Posterior vena cava (tissue), 2 donors: ENCODE data around the gene CCDC174. TPM values are rescaled to one million over a fixed set of nuclear protein-coding genes. Genes with fewer than 3 reads are reported as not detected.
A peak's percentile ranks its signal among the peaks of the same experiment; 100 is the strongest.
"Not testable (repeated sequence)": the region's sequence is repeated elsewhere in the genome, so short reads cannot be mapped to it uniquely, and the experiment has no call there.

Experiments used
- DNase-seq: peaks from one replicate; pipeline ENCODE4 v3.0.0-alpha.2; 2020; ENCODE audit warnings: low spot score
- intact Hi-C, 2 donors: fragments of 100-400 bp; cut with DNase I; formaldehyde crosslinking; loops; one replicate each; pipeline versions ENCODE4 v1.14.1 to v1.14.2; 2022 to 2023
- long read RNA-seq, 2 donors: library from polyadenylated mRNA; unstranded; transcript quantifications; one replicate each; pipeline ENCODE4 v2.0.0, GENCODE V29; 2020 to 2021
- total RNA-seq, 2 donors: library from RNA; stranded (reverse); fragmentation: NEBNext Ultra II Directional; extraction: Animal tissue kit (Norgen Biotek cat#: 25700); gene quantifications; one replicate each; pipeline ENCODE4 v1.2.1, GENCODE V29; 2021
- donor health status: DM: yes; HTN: yes; CAD: no.
- donor health status: DM: yes; HTN: yes; CAD: no.

Gene CCDC174
- 10 to 100 TPM; 15.6 to 19.0 TPM for total RNA-seq
- long read RNA-seq, donor 1, partial matches to known transcripts, result 1 of 2 reads
- long read RNA-seq, donor 1, other reads (novel, unspliced or antisense), result 1 of 2 reads
- long read RNA-seq, donor 2, partial matches to known transcripts, result 9 of 11 reads
- long read RNA-seq, donor 2, other reads (novel, unspliced or antisense), result 1 of 11 reads

DNA sequence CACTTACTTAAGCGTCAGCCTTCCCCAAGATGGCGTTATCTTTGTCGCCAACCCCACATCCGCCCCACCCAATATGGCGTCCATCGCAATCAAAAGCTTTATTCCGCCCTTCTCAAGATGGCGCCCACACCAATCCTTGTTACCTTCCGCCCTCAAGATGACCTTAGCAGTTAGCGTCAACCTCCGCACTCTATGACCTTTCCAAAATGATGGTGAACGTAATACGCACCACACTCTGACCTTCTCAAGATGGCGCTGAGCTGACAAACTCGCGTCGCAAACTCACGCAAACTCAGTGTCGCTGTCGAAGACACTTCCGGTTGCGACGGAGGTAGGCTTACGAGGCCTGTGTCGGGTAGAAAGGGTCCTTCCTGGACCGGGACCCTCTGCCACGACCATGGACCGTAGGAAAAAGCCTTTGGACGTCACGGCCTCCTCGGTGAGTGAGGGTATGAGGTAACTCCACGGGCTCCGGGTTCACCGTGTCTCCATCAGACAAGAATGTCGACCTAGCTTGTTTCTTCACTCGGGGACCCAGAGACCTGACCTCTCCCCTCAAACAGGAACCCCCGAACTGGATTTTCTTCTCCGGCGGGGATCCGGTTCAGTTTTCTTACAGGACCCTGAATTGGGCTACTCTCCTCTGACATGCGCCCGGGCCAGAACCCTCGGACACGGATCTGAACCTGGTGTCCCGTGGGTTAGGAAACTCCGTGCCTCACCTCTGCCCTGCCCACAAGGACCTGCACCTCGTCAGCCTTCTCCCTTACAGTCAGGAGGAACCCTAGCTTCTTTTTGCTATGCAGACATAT, at the start of gene CCDC174:
Gene CCDC174 (plus strand): TSS at position 323 of the 812 bp plus-strand sequence. CDS start 75 bp downstream, at position 398.
- intact Hi-C loops, result no loop called here
- DNase-seq, result peak; percentile 98

DNA sequence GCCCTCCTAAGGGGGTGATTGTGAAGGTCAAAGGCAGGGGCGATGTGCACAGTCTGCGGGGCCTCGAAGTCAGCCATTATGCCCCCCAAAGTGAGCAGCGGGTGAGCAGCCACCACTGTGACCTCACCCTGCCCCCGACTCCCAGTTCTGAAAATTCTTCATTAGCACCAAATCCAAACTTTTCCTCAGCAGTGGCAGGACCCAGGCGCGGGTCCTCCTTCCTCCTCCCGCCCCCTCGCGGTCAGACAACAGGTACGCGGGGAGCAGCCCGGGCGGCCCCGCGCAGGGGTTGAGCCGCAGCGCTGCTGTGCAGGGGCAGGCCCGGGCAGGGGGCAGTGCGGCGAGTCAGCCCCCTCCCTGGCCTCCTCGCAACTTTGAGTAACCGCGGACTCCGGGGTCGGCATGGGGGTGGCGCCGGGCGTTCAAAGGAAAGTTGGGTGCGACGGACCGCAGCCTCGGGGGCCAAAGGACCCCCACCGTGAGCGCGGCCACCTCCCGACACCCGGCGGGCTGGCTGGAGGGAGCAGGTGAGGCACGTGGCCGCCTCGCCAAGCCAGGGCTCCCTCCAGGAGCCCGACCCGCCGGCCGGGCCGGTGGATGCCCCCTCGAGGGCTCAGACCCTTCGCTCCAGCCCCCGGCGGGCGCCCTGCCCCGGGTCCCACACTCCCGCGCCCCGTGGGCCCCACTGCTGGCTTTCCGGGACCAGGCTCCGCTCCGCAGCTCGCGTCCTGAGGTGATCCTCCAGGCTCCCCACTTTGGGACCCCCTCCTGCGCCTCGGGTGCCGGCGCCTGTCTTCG, 49.4 kb upstream of the CCDC174 start:
- no peak for DNase-seq
- intact Hi-C loops, result no loop called here

DNA sequence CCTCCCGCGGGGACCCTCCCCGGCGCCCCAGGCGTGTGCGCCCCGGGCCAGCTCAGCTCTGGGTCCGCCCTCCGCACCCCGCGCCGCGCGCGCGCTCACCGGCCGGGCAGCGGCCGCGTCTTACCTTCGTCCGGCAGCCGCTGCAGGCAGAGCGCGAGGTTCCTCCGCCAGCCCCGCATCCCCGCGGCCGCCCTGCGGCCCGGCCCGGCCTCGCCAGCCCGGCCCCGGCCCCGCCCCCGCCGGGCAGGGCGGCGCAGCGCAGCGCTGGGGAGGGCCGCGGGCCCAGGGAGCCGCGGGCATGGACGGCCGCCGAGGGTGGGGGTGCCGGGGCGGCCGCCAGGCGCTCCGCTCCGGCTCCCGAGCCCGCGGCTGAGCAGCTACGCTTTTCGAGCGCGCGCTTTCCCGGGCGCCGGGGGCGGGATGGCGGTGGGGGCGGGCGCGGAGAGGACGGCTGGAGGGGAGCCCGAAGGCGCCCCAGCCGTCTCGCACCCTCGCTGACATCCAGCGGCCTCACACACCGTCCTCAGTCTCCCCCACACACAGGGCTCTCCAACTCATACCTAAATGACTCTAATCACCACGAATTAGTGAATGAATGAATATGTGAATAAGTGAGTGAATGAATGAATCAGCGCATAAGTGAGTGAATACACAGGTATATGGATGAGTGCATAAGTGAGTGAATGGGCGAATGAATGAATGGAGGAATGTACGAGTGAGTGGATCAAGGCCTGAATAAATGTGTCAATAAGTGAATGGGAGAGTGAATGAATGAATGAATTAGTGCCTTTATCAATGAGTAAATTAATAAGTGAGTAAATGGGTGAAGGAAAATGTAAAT, 48.5 kb upstream of the CCDC174 start:
- no peak for DNase-seq
- intact Hi-C loops, result no loop called here

DNA sequence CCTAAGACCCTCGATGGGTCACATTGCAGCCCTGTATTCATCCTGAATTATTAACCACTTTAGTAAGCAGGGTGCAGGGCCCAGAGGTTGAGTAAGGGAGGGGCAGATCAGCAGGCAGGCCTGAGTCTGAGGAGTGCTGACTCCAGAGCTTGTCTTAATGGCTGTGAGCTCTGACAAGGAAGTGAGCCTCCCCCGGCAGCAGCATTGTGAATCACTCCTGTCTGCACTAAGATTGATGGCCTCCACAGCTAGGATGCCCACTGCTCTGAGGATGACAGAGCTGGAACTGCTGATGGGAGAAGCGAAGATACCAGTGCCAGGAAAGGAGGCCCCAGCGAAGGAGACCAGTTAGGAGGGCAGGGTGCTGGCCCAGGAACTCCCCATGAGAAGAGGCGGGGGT, 46.5 kb upstream of the CCDC174 start:
- DNase-seq, result no peak
- intact Hi-C loops, result no loop called here

GRCh38 chr3:14605744-14606143, 45.8 kb upstream of the CCDC174 start:
- DNase-seq, result no peak
- intact Hi-C loops, result no loop called here

DNA sequence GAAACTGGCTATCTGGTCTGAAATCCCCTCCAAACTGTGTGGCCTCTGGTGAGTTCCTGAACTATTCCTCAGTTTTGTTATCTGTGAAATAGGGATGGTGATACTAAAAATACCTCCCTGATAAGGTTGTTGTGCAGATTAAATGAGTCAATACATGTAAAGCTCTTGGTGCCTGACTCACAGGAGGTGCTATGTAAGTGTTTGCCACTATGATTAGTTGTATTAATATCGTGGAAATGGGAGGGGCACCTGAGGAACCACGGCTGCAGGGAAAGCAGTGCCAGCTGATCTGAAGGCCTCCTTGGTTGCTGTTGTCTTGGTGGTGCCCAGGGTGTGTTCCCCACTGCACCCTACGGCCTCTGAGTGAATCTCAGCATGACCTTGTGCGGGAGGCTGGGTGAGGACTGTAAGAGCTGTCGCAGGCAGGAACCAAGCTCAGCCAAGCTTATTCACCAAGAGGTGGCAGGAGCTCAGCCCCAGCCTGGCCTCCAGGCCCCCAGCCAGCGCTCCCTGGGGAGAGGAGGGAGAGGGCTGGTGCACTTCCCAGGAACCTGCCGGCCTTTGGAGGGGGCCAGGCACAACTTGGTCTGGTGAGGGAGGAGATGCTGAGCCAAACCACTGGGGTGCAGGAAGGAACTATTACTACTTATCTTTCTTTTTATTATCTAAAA, 44.8 kb upstream of the CCDC174 start:
- intact Hi-C loops, result no loop called here

GRCh38 chr3:14608298-14608697, 43.3 kb upstream of the CCDC174 start:
- intact Hi-C loops, result no loop called here
- no peak for DNase-seq

More for the DNA sequence above, 44.8 kb upstream of the CCDC174 start:
- DNase-seq, result peak; percentile 70

GRCh38 chr3:14609058-14609457, 42.5 kb upstream of the CCDC174 start:
- DNase-seq, intact Hi-C loops: not testable (repeated sequence)

- DNase-seq, result peak; percentile 30
- intact Hi-C loops, result no loop called here
Observed at GRCh38 chr3:14609506-14609905, 42.1 kb upstream of the CCDC174 start.

DNA sequence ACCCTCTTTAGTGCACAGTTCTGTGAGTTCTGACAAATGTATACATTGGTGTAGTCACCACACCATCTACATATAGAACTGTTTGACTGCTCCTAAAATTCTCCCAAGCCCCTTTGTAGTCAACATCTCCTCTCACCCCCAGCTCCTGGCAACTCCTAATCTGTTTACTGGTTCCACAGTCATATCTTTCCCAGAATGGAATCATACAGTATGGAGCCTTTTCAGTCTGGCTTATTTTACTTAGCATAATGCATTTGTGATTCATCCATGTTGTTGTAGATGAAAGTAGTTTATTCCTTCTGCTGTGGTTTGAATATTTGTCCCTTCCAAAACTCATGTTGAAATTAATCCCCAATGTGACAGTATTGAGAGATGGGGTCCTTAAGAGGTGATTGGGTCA, 41.6 kb upstream of the CCDC174 start:
- no peak for DNase-seq
- intact Hi-C loops, result no loop called here

DNA sequence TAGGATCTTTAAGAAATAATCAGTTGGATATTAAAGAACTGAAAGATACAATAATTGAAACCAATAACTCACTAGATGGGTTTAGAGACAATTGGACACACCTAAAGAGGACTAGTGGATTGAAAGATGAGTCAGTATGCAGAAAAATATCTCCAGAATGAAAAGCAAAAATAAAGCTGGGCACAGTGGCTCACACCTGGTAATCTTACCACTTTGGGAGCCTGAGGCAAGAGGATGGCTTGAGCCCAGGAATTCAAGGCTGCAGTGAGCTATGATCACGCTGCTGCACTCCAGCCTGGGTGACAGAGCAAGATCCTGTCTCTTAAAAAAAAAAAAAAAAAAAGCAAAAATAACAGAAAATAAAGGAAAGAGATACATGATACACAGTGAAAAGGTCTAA, 37.4 kb upstream of the CCDC174 start:
- DNase-seq, result no peak
- intact Hi-C loops, result no loop called here

GRCh38 chr3:14614862-14615261, 36.7 kb upstream of the CCDC174 start:
- DNase-seq, result no peak
- intact Hi-C loops, result no loop called here

DNA sequence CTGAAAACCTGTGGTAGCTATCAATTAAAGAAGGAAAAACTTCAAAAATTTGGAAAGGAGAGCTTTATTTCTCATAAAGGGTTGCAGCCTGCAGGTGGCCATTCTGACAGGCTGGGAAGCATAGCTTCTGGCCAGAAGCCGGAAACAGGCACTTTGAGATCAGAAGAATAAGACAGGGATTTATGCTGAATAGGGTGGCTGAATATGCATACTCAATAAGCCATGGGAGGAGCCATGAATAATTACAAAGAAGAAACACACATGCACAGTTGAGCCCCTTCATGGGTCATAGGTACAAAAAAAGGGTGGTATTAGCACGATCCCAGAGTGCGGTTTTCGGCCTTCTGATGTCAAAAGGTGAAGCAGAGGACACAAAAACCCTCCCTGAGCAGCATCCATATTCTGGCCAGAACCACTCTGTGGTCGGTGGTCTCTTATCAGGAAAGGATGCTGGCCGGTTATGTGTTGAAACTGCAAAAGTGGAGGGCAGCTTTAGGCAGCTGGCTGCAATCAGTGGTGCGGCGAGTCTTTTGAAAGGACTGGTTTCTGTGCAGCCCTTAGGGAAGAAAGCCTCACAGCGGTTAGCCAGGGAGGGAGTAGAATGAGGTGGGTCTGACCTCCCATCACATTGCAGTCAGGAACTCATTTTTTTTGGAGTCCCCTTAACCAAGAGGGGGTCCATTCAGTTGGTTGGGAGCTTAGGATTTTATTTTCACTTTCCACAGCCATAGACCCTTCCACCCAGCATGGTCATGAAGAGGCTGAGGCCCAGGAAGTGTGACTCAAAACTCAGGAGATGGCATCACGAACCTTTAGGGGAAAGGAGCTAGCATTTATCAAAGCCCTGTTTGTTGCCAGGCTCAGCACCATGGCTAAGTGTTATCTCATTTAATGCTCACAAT, 34.7 kb upstream of the CCDC174 start:
- intact Hi-C loops, result no loop called here
- DNase-seq, result peak; percentile 59

- intact Hi-C loops, result no loop called here
- no peak for DNase-seq
Observed at GRCh38 chr3:14617508-14618023, 34.0 kb upstream of the CCDC174 start.

GRCh38 chr3:14619605-14620004, 32.0 kb upstream of the CCDC174 start:
- intact Hi-C loops, result no loop called here

GRCh38 chr3:14620512-14620911, 31.1 kb upstream of the CCDC174 start:
- DNase-seq, result no peak
- intact Hi-C loops, result no loop called here

More at GRCh38 chr3:14619605-14620004, 32.0 kb upstream of the CCDC174 start:
- no peak for DNase-seq

- no peak for DNase-seq
- intact Hi-C loops, result no loop called here
Observed at GRCh38 chr3:14621093-14621492, 30.5 kb upstream of the CCDC174 start.

- no peak for DNase-seq
- intact Hi-C loops, result no loop called here
Observed at GRCh38 chr3:14622368-14622767, 29.2 kb upstream of the CCDC174 start.
